Measurements from ENCODE around the gene NOC4L. TPM values are rescaled to one million over a fixed set of nuclear protein-coding genes. Genes with fewer than 3 reads are reported as not detected.

Gene NOC4L
- total RNA-seq, 1 donor from 2014 or later: 23.2 TPM

GRCh38 chr12:132154941-132155770, 10.9 kb downstream of the NOC4L start:
- no peak for DNase-seq (ENCODE audit: extremely low read depth, low read depth, low spot score)

- DNase-seq (ENCODE audit: extremely low read depth, low read depth, low spot score): no peak
Measured at GRCh38 chr12:132155771-132156572, 11.7 kb downstream of the NOC4L start.

- no peak for DNase-seq (ENCODE audit: extremely low read depth, low read depth, low spot score)
Measured at GRCh38 chr12:132156573-132157325, 12.5 kb downstream of the NOC4L start.

- no peak for DNase-seq (ENCODE audit: extremely low read depth, low read depth, low spot score)
Measured at GRCh38 chr12:132157733-132158409, 13.6 kb downstream of the NOC4L start.

- no peak for DNase-seq (ENCODE audit: extremely low read depth, low read depth, low spot score)
Measured at GRCh38 chr12:132158677-132159554, 14.7 kb downstream of the NOC4L start.

- no peak for DNase-seq (ENCODE audit: extremely low read depth, low read depth, low spot score)
Measured at GRCh38 chr12:132159555-132160003, 15.3 kb downstream of the NOC4L start.

GRCh38 chr12:132160016-132160415, 15.8 kb downstream of the NOC4L start:
- no peak for DNase-seq (ENCODE audit: extremely low read depth, low read depth, low spot score)

- DNase-seq (ENCODE audit: extremely low read depth, low read depth, low spot score): no peak
Measured at GRCh38 chr12:132160601-132161035, 16.4 kb downstream of the NOC4L start.

- DNase-seq (ENCODE audit: extremely low read depth, low read depth, low spot score): no peak
Measured at GRCh38 chr12:132161036-132161781, 17.0 kb downstream of the NOC4L start.

GRCh38 chr12:132161796-132162507, 17.7 kb downstream of the NOC4L start:
- DNase-seq (ENCODE audit: extremely low read depth, low read depth, low spot score): no peak

- no peak for DNase-seq (ENCODE audit: extremely low read depth, low read depth, low spot score)
Measured at GRCh38 chr12:132162508-132163031, 18.3 kb downstream of the NOC4L start.

- DNase-seq (ENCODE audit: extremely low read depth, low read depth, low spot score): no peak
Measured at GRCh38 chr12:132163041-132163910, 19.0 kb downstream of the NOC4L start.

- no peak for DNase-seq (ENCODE audit: extremely low read depth, low read depth, low spot score)
Measured at GRCh38 chr12:132163911-132164288, 19.6 kb downstream of the NOC4L start.

GRCh38 chr12:132164426-132164825, 20.2 kb downstream of the NOC4L start:
- DNase-seq (ENCODE audit: extremely low read depth, low read depth, low spot score): no peak

GRCh38 chr12:132165584-132165983, 21.3 kb downstream of the NOC4L start:
- DNase-seq (ENCODE audit: extremely low read depth, low read depth, low spot score): no peak

- no peak for DNase-seq (ENCODE audit: extremely low read depth, low read depth, low spot score)
Measured at GRCh38 chr12:132166093-132166492, 21.8 kb downstream of the NOC4L start.

Measured in glomerular endothelial cell (primary cell).